Measurements from ENCODE around the gene SGK1. TPM values are rescaled to one million over a fixed set of nuclear protein-coding genes. Genes with fewer than 3 reads are reported as not detected.

Gene SGK1
- total and polyA plus RNA-seq, 4 donors, result 68.9 to 299 (median 148) TPM

GRCh38 chr6:134352786-134353480, 35.0 kb upstream of the SGK1 start:
- no peaks in the 10 kb centered on the region for H3K9me3 ChIP-seq (ENCODE audit: control insufficient read depth in 4 of 4, insufficient read depth in 3 of 4, low read length in 3 of 4)
- no peak overlapping the region for H3K9ac ChIP-seq (ENCODE audit: insufficient read depth in 1 of 2, low read length in 2 of 2)
- H3K27ac ChIP-seq (ENCODE audit: low read depth in 1 of 2, low read length in 1 of 2), result no peak overlapping the region
- WGBS, 2 donors, result 68 to 85% methylated on average over 4 of the region's 4 CpGs
- no peak for ATAC-seq (ENCODE audit: insufficient read depth, low FRiP score)
- no peak for TF ChIP-seq CTCF (IDR thresholded peaks at IDR 0.05; ENCODE audit: control extremely low read depth, extremely low read depth)
- no peaks in the 10 kb centered on the region for H3K4me1 ChIP-seq (ENCODE audit: control insufficient read depth in 5 of 5, insufficient read depth in 5 of 5, low read length in 5 of 5)
- DNase-seq, result no peak
- H3K36me3 ChIP-seq (ENCODE audit: control insufficient read depth in 4 of 4, insufficient read depth in 4 of 4, low read length in 4 of 4), result no peaks in the 10 kb centered on the region
- no peak overlapping the region for H3K4me3 ChIP-seq
- no peaks in the 10 kb centered on the region for H3K27me3 ChIP-seq (ENCODE audit: control insufficient read depth in 3 of 3, insufficient read depth in 3 of 3, low read length in 2 of 3)

GRCh38 chr6:134351615-134352474, 33.9 kb upstream of the SGK1 start:
- H3K4me1 ChIP-seq (ENCODE audit: control insufficient read depth in 5 of 5, insufficient read depth in 5 of 5, low read length in 5 of 5), result no peaks in the 10 kb centered on the region
- no peaks in the 10 kb centered on the region for H3K9me3 ChIP-seq (ENCODE audit: control insufficient read depth in 4 of 4, insufficient read depth in 3 of 4, low read length in 3 of 4)
- no peak for TF ChIP-seq CTCF (IDR thresholded peaks at IDR 0.05; ENCODE audit: control extremely low read depth, extremely low read depth)
- WGBS, 2 donors, result 81 to 82% methylated on average over 7 of the region's 7 CpGs
- no peak overlapping the region for H3K9ac ChIP-seq (ENCODE audit: insufficient read depth in 1 of 2, low read length in 2 of 2)
- no peaks in the 10 kb centered on the region for H3K27me3 ChIP-seq (ENCODE audit: control insufficient read depth in 3 of 3, insufficient read depth in 3 of 3, low read length in 2 of 3)
- DNase-seq (no peak), ATAC-seq (ENCODE audit: insufficient read depth, low FRiP score) (no peak)
- H3K36me3 ChIP-seq (ENCODE audit: control insufficient read depth in 4 of 4, insufficient read depth in 4 of 4, low read length in 4 of 4), result no peaks in the 10 kb centered on the region
- H3K27ac ChIP-seq (ENCODE audit: low read depth in 1 of 2, low read length in 1 of 2), result no peak overlapping the region
- no peak overlapping the region for H3K4me3 ChIP-seq

GRCh38 chr6:134347885-134348805, 30.2 kb upstream of the SGK1 start:
- H3K4me3 ChIP-seq, result no peak overlapping the region
- 94 to 95% methylated on average over 22 of the region's 22 CpGs for WGBS, 2 donors
- H3K9ac ChIP-seq (ENCODE audit: insufficient read depth in 1 of 2, low read length in 2 of 2), result no peak overlapping the region
- no peaks in the 10 kb centered on the region for H3K27me3 ChIP-seq (ENCODE audit: control insufficient read depth in 3 of 3, insufficient read depth in 3 of 3, low read length in 2 of 3)
- no peak for TF ChIP-seq CTCF (IDR thresholded peaks at IDR 0.05; ENCODE audit: control extremely low read depth, extremely low read depth)
- no peaks in the 10 kb centered on the region for H3K36me3 ChIP-seq (ENCODE audit: control insufficient read depth in 4 of 4, insufficient read depth in 4 of 4, low read length in 4 of 4)
- no peak overlapping the region for H3K27ac ChIP-seq (ENCODE audit: low read depth in 1 of 2, low read length in 1 of 2)
- no peaks in the 10 kb centered on the region for H3K9me3 ChIP-seq (ENCODE audit: control insufficient read depth in 4 of 4, insufficient read depth in 3 of 4, low read length in 3 of 4)
- ATAC-seq (ENCODE audit: insufficient read depth, low FRiP score) (no peak), DNase-seq (no peak)
- peaks cover 0 to 6% (median 0%) of the 10 kb centered on the region in 5 donors for H3K4me1 ChIP-seq (ENCODE audit: control insufficient read depth in 5 of 5, insufficient read depth in 5 of 5, low read length in 5 of 5)

All from lung (tissue), 12 donors.